IPS-20b (cell line): ENCODE results near the gene CEP72.

Experiments used
- H3K27ac ChIP-seq: one replicate; pipeline ENCODE4 v1.5.1; 2013; ENCODE audit warnings: low read length
- H3K27me3 ChIP-seq: 2 replicates; pipeline ENCODE4 v1.6.1; 2013; ENCODE audit warnings: mild to moderate bottlenecking, low read length, inconsistent platforms; ENCODE audit not compliant: insufficient read depth
- H3K36me3 ChIP-seq: 2 replicates; pipeline ENCODE4 v1.6.1; 2013; ENCODE audit warnings: low read depth, mild to moderate bottlenecking, inconsistent platforms, low read length, moderate library complexity; ENCODE audit not compliant: insufficient read depth
- H3K4me1 ChIP-seq: 2 replicates; pipeline ENCODE4 v1.6.1; 2013; ENCODE audit warnings: mild to moderate bottlenecking, control low read depth, inconsistent platforms, low read length, moderate library complexity; ENCODE audit not compliant: insufficient read depth
- H3K4me3 ChIP-seq: 2 replicates; pipeline ENCODE4 v1.5.1; 2013; ENCODE audit warnings: mild to moderate bottlenecking, low read length, inconsistent platforms
- H3K9ac ChIP-seq: 2 replicates; pipeline ENCODE4 v1.6.1; 2013; ENCODE audit warnings: low read depth, mild to moderate bottlenecking, inconsistent platforms, low read length, moderate library complexity
- H3K9me3 ChIP-seq: 2 replicates; pipeline ENCODE4 v1.6.1; 2013; ENCODE audit warnings: mild to moderate bottlenecking, low read depth, low read length, inconsistent platforms; ENCODE audit not compliant: insufficient read depth

CEP72 gene

GRCh38 chr5:635306-636055 is 23.3 kb downstream of the CEP72 start:
- Histone ChIP-seq H3K9ac (no peak overlapping the region), H3K27ac (no peak overlapping the region), H3K4me3 (no peak overlapping the region), H3K36me3 (peaks cover 59% of the 10 kb centered on the region), H3K9me3 (no peaks in the 10 kb centered on the region), H3K27me3 (no peaks in the 10 kb centered on the region), H3K4me1 (no peaks in the 10 kb centered on the region)

GRCh38 chr5:636951-637350 is 24.8 kb downstream of the CEP72 start:
- Histone ChIP-seq H3K27me3 (no peaks in the 10 kb centered on the region), H3K4me1 (no peaks in the 10 kb centered on the region), H3K36me3 (peaks cover 74% of the 10 kb centered on the region), H3K9ac (no peak overlapping the region), H3K9me3 (no peaks in the 10 kb centered on the region), H3K4me3 (no peak overlapping the region), H3K27ac (no peak overlapping the region)

- H3K4me1 ChIP-seq = no peaks in the 10 kb centered on the region
- H3K36me3 ChIP-seq = peaks cover 83% of the 10 kb centered on the region
- no peak overlapping the region for H3K9ac ChIP-seq
Observed at GRCh38 chr5:637581-638450, 25.7 kb downstream of the CEP72 start.

DNA sequence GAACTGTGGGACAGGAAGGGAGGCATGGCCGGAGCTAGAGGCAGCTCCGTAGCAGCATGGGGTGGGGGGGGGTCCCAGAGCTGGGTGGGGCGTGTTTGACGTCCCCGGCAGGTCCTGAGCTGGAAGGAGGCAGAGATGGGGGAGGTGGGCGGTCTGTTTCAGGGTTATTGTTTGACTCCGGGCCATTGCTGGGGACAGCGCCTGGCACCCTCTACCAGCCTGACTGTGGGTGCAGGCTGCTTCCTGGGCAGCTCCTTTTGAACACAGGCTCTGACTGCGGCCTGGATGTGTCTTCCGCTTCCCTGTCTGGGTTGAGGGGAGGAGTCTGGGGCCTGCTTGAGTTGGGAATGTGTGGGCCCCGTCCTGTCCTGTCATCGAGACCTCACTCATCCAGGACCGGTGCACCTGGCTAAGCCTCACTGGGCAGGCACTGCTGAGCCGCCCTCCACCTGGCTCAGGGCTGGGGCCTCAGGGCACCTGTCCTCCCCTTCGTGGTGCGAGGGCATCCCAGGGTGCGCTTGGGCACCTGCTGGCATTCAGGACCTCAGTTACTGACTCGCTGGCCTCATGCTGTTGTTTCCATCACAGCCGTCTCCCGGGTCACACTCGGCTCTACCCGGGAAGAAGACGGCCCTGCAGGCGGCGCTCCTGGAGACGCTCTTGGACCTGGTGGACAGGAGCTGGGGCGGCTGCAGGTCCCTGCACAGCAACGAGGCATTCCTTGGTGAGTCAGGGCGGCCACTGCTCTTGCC is 26.5 kb downstream of the CEP72 start:
- Histone ChIP-seq H3K27ac (no peak overlapping the region), H3K36me3 (peaks cover 85% of the 10 kb centered on the region), H3K27me3 (no peaks in the 10 kb centered on the region), H3K4me1 (no peaks in the 10 kb centered on the region), H3K9me3 (no peaks in the 10 kb centered on the region), H3K4me3 (no peak overlapping the region), H3K9ac (no peak overlapping the region)

More at GRCh38 chr5:637581-638450, 25.7 kb downstream of the CEP72 start:
- Histone ChIP-seq H3K27ac (no peak overlapping the region), H3K9me3 (no peaks in the 10 kb centered on the region), H3K27me3 (no peaks in the 10 kb centered on the region), H3K4me3 (no peak overlapping the region)

GRCh38 chr5:639253-639530 is 27.1 kb downstream of the CEP72 start:
- Histone ChIP-seq H3K27ac (no peak overlapping the region), H3K9me3 (no peaks in the 10 kb centered on the region), H3K9ac (no peak overlapping the region), H3K36me3 (peaks cover 82% of the 10 kb centered on the region), H3K27me3 (no peaks in the 10 kb centered on the region), H3K4me3 (no peak overlapping the region), H3K4me1 (no peaks in the 10 kb centered on the region)

DNA sequence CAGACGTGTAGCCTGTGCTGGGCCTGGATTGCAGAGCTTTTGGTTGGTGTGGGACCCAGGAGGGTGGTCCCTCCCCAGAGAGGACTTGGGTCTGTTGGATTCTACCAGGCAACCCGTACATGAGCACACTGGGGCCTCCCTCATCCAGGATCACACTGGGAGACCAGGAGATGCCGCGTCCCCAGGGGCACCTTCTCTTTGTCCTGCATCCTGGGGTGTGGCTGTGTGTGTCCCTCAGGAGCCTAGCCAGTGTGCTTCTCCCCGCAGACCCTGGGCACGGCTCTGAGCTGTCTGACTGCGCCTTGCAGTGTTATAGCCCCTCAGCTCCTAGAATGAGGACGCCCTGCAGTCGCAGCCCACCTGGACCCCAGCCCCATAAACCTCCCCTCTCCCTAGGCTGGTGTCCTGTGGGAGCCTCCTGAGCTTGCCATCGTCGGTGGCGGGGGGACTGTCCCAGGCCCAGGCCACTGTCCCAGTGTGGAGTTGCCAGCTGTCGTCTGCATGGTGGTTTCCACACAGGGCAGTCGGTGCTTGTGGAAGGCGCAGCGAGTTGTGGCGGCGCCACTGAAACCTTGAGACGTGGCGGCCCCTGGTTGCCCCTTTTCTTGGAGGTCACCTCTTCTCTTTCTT is 27.6 kb downstream of the CEP72 start:
- no peaks in the 10 kb centered on the region for H3K27me3 ChIP-seq
- H3K27ac ChIP-seq = no peak overlapping the region
- no peak overlapping the region for H3K9ac ChIP-seq
- H3K4me1 ChIP-seq = no peaks in the 10 kb centered on the region
- no peak overlapping the region for H3K4me3 ChIP-seq
- H3K36me3 ChIP-seq = peaks cover 82% of the 10 kb centered on the region
- no peaks in the 10 kb centered on the region for H3K9me3 ChIP-seq

DNA sequence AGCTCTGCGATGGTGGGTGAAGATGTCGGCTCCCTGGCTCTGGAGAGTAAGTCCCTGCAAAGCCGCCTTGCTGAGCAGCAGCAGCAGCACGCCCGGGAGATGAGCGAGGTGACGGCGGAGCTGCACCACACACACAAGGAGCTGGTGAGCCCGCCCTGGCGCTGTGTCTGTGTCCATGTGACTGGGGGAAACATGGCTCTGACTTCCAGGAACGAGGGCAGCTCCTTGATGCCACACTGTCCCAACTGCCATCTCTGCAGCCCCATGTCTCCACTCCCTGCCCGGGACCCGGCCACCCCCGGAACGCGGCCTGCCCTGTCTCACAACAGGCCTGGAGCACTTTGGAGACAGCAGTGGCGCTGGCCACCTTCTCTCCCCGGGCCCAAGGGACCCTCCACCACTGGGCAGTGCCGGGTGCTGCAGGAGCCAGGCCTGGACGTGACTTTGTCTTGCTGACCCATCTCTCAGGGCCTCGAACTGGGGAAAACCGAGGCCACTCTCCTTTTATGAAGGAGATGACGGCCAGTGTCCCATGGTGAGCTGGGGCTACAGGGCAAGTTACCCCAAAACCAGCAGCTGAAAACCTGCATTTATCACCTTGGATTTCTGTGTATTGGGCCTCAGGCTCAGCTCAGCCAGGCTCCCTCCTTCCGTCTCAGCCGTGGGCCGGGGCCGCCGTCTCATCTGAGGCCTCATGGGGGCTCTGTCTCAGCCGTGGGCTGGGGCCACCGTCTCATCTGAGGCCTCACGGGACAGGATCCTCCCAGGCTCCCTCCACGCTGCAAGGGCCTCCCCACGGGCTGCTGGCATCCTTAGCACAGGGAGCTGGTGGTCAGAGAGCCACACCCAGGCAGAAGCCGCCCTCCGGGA is 28.6 kb downstream of the CEP72 start:
- peaks cover 80% of the 10 kb centered on the region for H3K36me3 ChIP-seq
- no peaks in the 10 kb centered on the region for H3K4me1 ChIP-seq

GRCh38 chr5:641331-641765 is 29.2 kb downstream of the CEP72 start:
- no peak overlapping the region for H3K9ac ChIP-seq
- H3K27ac ChIP-seq = no peak overlapping the region
- H3K4me1 ChIP-seq = no peaks in the 10 kb centered on the region
- H3K9me3 ChIP-seq = no peaks in the 10 kb centered on the region
- H3K27me3 ChIP-seq = no peaks in the 10 kb centered on the region
- H3K4me3 ChIP-seq = no peak overlapping the region
- H3K36me3 ChIP-seq = peaks cover 80% of the 10 kb centered on the region

More for the DNA sequence above, 28.6 kb downstream of the CEP72 start:
- H3K27ac ChIP-seq = no peak overlapping the region
- no peak overlapping the region for H3K9ac ChIP-seq
- H3K9me3 ChIP-seq = no peaks in the 10 kb centered on the region
- H3K27me3 ChIP-seq = no peaks in the 10 kb centered on the region
- H3K4me3 ChIP-seq = no peak overlapping the region

DNA sequence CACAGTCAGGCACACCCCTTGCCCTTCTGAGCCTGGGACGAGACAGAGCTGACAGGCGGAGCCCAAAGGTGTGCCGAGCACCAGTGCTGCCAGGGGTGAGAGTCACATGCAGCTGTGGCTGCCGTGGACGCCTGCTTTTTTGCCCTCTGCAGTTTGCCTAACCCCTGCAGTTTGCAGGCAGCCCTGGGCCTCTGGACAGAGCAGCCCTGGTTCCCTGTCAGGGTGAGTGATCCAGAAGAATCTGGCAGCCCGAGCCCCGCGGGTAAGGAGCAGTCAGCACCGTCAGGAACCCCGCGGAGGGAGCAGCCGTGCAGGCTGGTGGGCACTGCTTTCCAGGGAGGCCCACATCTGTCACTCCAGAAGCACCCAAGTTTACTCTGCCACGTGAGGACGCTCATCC is 30.3 kb downstream of the CEP72 start:
- Histone ChIP-seq H3K9ac (no peak overlapping the region), H3K9me3 (peaks cover 4% of the 10 kb centered on the region; the same call in 1 of the 2 replicates), H3K27ac (no peak overlapping the region), H3K4me1 (no peaks in the 10 kb centered on the region), H3K4me3 (no peak overlapping the region), H3K27me3 (no peaks in the 10 kb centered on the region), H3K36me3 (peaks cover 82% of the 10 kb centered on the region)

GRCh38 chr5:643351-643801 is 31.2 kb downstream of the CEP72 start:
- Histone ChIP-seq H3K36me3 (peaks cover 83% of the 10 kb centered on the region), H3K27ac (no peak overlapping the region), H3K4me3 (no peak overlapping the region)

More at GRCh38 chr5:643351-643801, 31.2 kb downstream of the CEP72 start:
- peaks cover 12% of the 10 kb centered on the region for H3K9me3 ChIP-seq
- no peaks in the 10 kb centered on the region for H3K27me3 ChIP-seq
- H3K9ac ChIP-seq = no peak overlapping the region
- no peaks in the 10 kb centered on the region for H3K4me1 ChIP-seq
